PC-9 (cell line): Measurements from ENCODE around the gene STK10.

Experiments
- CTCF ChIP-seq: fragments of 200-600 bp; sonication (generic); conservative IDR thresholded peaks from 2 replicates; pipeline ENCODE4 v1.6.1; 2017; ENCODE audit warnings: mixed run types, antibody characterized with exemption, mild to moderate bottlenecking, moderate library complexity
- EZH2 ChIP-seq: fragments of 200-600 bp; sonication (generic); IDR thresholded peaks from 2 replicates; pipeline ENCODE4 v1.8.0; 2017; ENCODE audit warnings: antibody characterized with exemption, low read depth

- no peak for TF ChIP-seq CTCF
- no peak for TF ChIP-seq EZH2
Observed at GRCh38 chr5:172031894-172032461, 156.0 kb downstream of the STK10 start.
